Aorta (tissue), 5 donors: ENCODE results near the gene TOX2. TPM values are rescaled to one million over a fixed set of nuclear protein-coding genes. Genes with fewer than 3 reads are reported as not detected.

ENCODE experiments used
- ATAC-seq: fragments of 200-7000 bp; cut with Tn5 transposase; one replicate; pipeline ENCODE4 v1.9.1; 2022; ENCODE audit warnings: moderate library complexity; ENCODE audit not compliant: low FRiP score
- DNase-seq, 2 donors: peaks; one replicate each; pipeline ENCODE4 v3.0.0-alpha.2; 2020
- H3K27ac ChIP-seq, 2 donors: one replicate each; pipeline ENCODE4 v1.5.1; 2013; ENCODE audit warnings: low read length in 2 of 2, mild to moderate bottlenecking in 2 of 2, moderate library complexity in 2 of 2, control low read depth in 1 of 2, inconsistent platforms in 1 of 2, low read depth in 1 of 2
- H3K27me3 ChIP-seq, 2 donors: one replicate each; pipeline ENCODE4 v1.6.1; 2013; ENCODE audit warnings: control low read depth in 1 of 2, low read length in 1 of 2, mild to moderate bottlenecking in 1 of 2, moderate library complexity in 1 of 2; ENCODE audit not compliant: insufficient read depth in 2 of 2, control insufficient read depth in 1 of 2
- H3K36me3 ChIP-seq, 2 donors: one replicate each; pipeline ENCODE4 v1.6.1; 2013; ENCODE audit warnings: control low read depth in 1 of 2, low read length in 1 of 2, mild to moderate bottlenecking in 1 of 2; ENCODE audit not compliant: insufficient read depth in 2 of 2, control insufficient read depth in 1 of 2
- H3K4me1 ChIP-seq, 2 donors: one replicate each; pipeline ENCODE4 v1.6.1; 2013; ENCODE audit warnings: low read length in 2 of 2, control low read depth in 1 of 2, mild to moderate bottlenecking in 1 of 2, moderate library complexity in 1 of 2; ENCODE audit not compliant: insufficient read depth in 2 of 2, control insufficient read depth in 1 of 2
- H3K4me3 ChIP-seq, 2 donors: one replicate each; pipeline ENCODE4 v1.5.1; 2013; ENCODE audit warnings: low read length in 2 of 2, control low read depth in 1 of 2, mild to moderate bottlenecking in 1 of 2
- H3K9me3 ChIP-seq: one replicate; pipeline ENCODE4 v1.6.1; 2013; ENCODE audit warnings: mild to moderate bottlenecking, low read length; ENCODE audit not compliant: control insufficient read depth
- WGBS, 2 donors: extraction: QIAGEN DNeasy Blood & Tissue Kit; methylation state at CpG; one replicate each; pipeline ENCODE4 v1.1.7; 2013; 5-methylcytosine and 5-hydroxymethylcytosine counted together
- intact Hi-C, 2 donors: fragments of 100-400 bp; cut with DNase I; formaldehyde crosslinking; loops; one replicate each; pipeline versions ENCODE4 v1.14.2 to v1.15.0; 2022
- polyA plus RNA-seq, 2 donors: library from polyadenylated mRNA; stranded (reverse); fragments of 200-250 nt; gene quantifications; one replicate each; pipeline ENCODE4 v1.2.3, GENCODE V29; 2013
- total RNA-seq, 2 donors: library from RNA; stranded (reverse); fragmentation: NEBNext Ultra II Directional; extraction: Animal tissue kit (Norgen Biotek cat#: 25700); gene quantifications; one replicate each; pipeline ENCODE4 v1.2.1, GENCODE V29; 2021
- donor health status: healthy with polysubstance abuse.
- donor health status: Bipolar disorder and iron deficiency.
- donor health status: DM: no; HTN: no; CAD: no.
- donor health status: DM: no; HTN: no; CAD: no.
- donor health status: DM: yes; HTN: yes; CAD: no.

Gene TOX2
- total and polyA plus RNA-seq, 4 donors, result 1.1 to 17.2 (median 9.4) TPM

DNA sequence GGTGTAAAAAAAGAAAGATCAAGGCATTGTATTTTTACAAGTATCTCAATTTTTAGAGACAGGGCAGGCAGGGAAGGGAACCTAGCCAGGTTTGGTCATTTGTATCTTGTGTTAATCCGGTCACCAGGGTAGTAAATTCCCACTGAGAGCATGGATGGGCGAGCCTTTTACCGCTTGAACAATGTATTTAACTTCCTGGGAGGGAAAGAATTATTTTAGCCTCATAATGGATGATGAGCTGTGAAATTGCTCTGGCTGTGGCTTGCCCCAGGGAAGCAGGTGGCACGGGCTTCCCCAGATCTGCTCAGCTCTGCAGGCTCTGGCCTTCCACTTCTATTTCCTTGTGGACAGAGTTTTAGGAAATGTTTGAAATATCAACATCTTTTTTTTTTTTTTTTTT, 72.9 kb downstream of the TOX2 start:
- Histone ChIP-seq H3K9me3 (no peaks in the 10 kb centered on the region), H3K36me3 (no peaks in the 10 kb centered on the region), H3K4me1 (no peaks in the 10 kb centered on the region), H3K27ac (no peak overlapping the region), H3K27me3 (no peaks in the 10 kb centered on the region), H3K4me3 (no peak overlapping the region)
- ATAC-seq (no peak), DNase-seq (no peak)
- 64 to 79% methylated on average over 4 of the region's 4 CpGs for WGBS, 2 donors
- intact Hi-C loops, result no loop called here

DNA sequence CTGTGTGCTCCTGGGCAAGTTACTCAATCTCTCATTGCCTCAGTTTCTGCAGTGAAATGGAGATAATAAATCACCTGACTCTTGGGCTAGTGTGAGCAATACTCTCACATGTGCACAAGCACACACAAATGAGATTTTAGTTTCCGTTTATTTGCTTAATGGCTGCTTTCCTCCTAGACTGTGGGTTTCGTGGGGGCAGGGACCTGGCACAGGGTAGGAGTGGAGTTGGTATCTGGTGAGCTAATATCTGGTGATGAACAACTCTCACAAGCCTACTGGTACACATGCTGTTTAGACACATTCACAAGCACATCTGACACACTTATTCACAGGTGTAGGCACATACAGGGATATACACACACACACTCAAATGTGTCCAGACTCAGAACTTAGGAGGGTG, 73.8 kb downstream of the TOX2 start:
- Histone ChIP-seq H3K4me3 (no peak overlapping the region), H3K27me3 (no peaks in the 10 kb centered on the region), H3K4me1 (no peaks in the 10 kb centered on the region), H3K36me3 (no peaks in the 10 kb centered on the region), H3K27ac (no peak overlapping the region), H3K9me3 (no peaks in the 10 kb centered on the region)
- intact Hi-C loops, result no loop called here
- ATAC-seq (no peak), DNase-seq (no peak)
- 49 to 51% methylated on average over 2 of the region's 2 CpGs for WGBS, 2 donors

DNA sequence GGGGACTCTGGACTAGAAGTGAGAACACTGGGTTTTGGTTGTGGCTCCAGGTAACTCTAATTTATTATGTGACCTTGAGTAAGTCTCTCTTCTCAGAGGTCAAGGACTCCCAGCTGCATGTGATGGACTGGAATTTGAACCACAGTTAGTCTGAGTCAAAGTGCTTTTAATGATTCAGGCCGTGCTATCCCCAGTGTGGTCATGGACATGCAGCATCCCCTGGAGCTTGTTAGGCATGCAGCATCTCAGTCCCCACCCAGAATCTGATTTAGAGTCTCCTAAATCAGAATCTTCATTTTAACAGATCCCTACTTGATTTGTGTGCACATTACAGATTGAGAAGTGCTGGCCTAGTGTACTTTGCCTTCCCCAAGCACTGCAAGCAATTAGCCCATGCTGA, 74.2 kb downstream of the TOX2 start:
- Histone ChIP-seq H3K4me1 (no peaks in the 10 kb centered on the region), H3K36me3 (no peaks in the 10 kb centered on the region), H3K27ac (no peak overlapping the region), H3K27me3 (no peaks in the 10 kb centered on the region), H3K4me3 (no peak overlapping the region), H3K9me3 (no peaks in the 10 kb centered on the region)
- ATAC-seq, result no peak
- intact Hi-C loops, result no loop called here
- DNase-seq, result no peak
- WGBS, 2 donors, result 90 to 95% methylated on average over 1 of the region's 1 CpG

DNA sequence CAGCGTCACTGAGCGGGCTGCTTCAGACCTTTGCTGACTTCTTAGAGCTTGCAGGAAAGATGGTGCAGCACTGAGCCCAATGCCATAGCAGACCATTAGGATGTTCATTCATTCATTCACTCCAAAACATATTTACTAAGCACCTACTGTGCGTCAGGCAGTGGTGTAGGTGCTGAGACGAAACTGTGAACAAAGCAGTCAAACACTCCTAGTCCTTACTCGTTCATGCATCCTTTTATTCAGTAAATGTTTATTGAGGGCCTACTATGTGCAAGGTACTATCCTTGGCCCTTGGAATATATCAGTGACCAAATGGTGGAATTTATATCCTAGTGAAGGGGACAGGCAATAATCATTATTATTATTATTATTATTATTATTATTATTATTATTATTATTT, 76.6 kb downstream of the TOX2 start:
- no peaks in the 10 kb centered on the region for H3K9me3 ChIP-seq
- intact Hi-C loops, result no loop called here
- H3K4me3 ChIP-seq, result no peak overlapping the region
- H3K36me3 ChIP-seq, result no peaks in the 10 kb centered on the region
- no peak for ATAC-seq
- DNase-seq, result no peak
- no peak overlapping the region for H3K27ac ChIP-seq
- 96% methylated on average over 5 of the region's 5 CpGs for WGBS, 2 donors
- H3K4me1 ChIP-seq, result no peaks in the 10 kb centered on the region
- no peaks in the 10 kb centered on the region for H3K27me3 ChIP-seq

DNA sequence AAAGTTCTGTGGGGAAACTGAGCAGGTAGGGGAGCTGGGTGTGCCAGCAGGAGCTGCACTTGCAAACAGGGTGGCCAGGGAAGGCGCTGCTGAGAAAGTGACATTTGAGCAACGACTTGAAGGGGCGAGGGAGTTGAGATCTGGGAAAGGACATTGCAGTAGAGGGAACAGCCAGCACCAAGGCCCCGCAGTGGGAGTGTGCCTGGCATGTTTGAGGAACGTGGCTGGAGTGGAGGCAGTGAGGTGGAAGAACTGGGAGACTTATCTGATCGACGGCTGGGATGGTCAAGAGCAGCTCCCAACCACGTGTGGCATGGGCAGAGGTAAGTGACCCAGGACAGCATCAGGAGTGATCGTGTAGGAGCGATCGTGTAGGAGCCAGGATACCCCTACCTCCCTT, 77.3 kb downstream of the TOX2 start:
- 87 to 88% methylated on average over 11 of the region's 11 CpGs for WGBS, 2 donors
- no peak for DNase-seq
- Histone ChIP-seq H3K4me3 (no peak overlapping the region), H3K36me3 (no peaks in the 10 kb centered on the region), H3K27me3 (no peaks in the 10 kb centered on the region), H3K4me1 (no peaks in the 10 kb centered on the region), H3K27ac (no peak overlapping the region), H3K9me3 (no peaks in the 10 kb centered on the region)
- intact Hi-C loops, result no loop called here
- no peak for ATAC-seq

DNA sequence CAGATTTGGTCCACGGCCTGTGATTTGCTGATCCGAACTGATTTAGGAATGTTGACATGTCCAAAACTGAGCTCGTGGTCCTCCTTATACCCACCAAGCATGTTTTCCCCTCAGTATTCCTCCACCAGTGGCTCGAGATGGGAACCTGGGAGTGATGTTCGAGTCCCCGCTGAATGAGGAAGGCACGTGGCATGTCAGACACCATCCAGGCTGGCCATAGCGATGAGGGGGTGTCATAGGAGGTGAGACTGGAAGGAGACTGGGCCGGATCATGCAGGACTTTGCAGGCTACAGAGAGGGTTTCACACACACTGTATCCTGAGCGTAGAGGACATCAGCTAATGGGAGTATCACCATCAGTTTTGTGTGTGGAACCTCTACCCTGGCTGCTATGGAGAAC, 78.2 kb downstream of the TOX2 start:
- 96% methylated on average over 10 of the region's 10 CpGs for WGBS, 2 donors
- no peak for DNase-seq
- no peaks in the 10 kb centered on the region for H3K36me3 ChIP-seq
- H3K27me3 ChIP-seq, result no peaks in the 10 kb centered on the region
- no peak overlapping the region for H3K27ac ChIP-seq
- no peak overlapping the region for H3K4me3 ChIP-seq
- no peaks in the 10 kb centered on the region for H3K4me1 ChIP-seq
- no peaks in the 10 kb centered on the region for H3K9me3 ChIP-seq
- no peak for ATAC-seq
- intact Hi-C loops, result no loop called here

DNA sequence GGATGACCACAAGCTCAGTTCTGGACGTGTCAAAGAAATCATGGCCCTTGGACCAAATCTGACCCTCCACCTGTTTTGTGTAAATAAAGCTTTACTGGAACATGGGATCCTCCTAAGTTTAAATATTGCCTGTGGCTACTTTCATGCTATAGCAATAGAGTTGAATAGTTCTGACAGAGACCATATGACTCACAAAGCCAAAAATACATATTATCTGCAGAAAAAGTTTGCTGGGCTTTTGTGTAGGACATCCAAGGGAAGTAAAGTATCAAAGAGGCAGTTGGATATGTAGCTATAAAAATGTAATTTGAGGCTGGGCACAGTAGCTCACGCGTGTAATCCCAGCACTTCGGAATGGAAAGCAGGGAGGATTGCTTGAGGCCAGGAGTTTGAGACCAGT, 78.9 kb downstream of the TOX2 start:
- no peak for DNase-seq
- H3K36me3 ChIP-seq, result no peaks in the 10 kb centered on the region
- no peak overlapping the region for H3K4me3 ChIP-seq
- H3K9me3 ChIP-seq, result no peaks in the 10 kb centered on the region
- 84 to 88% methylated on average over 4 of the region's 4 CpGs for WGBS, 2 donors
- no peaks in the 10 kb centered on the region for H3K27me3 ChIP-seq
- intact Hi-C loops, result no loop called here
- ATAC-seq, result no peak
- H3K27ac ChIP-seq, result no peak overlapping the region
- H3K4me1 ChIP-seq, result no peaks in the 10 kb centered on the region

DNA sequence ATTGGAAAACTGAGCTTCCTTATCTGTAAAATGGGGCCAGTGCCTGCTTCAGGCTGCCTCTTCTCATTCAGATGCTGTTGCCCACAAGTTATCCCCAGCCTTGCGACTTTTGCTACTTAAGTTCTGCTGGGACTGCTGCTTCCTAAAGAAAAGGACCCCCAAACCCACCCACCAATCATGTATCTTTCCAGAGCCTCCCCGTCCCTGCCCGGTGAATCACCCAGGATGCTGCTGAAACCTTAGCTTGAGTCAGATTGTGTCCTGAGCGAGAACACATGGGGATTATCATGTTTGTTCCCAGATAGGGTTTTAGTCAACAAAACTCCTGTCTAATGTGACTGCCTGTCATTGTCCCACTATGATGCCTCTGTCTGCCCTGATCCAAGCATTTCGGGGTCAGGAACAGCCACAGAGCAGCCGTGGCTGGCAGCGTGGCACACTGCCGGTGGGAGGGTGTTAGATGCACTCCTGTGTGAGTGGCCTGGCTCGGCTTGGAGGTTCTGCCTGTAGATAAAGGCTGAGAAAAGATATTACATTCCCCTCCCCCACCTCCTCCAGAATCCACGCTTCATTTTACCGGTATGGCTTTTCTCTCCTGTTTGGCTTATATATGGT, 79.9 kb downstream of the TOX2 start:
- H3K27ac ChIP-seq, result no peak overlapping the region
- no peaks in the 10 kb centered on the region for H3K27me3 ChIP-seq
- no peak for DNase-seq
- H3K9me3 ChIP-seq, result no peaks in the 10 kb centered on the region
- 61 to 69% methylated on average over 11 of the region's 11 CpGs for WGBS, 2 donors
- ATAC-seq, result no peak
- no peaks in the 10 kb centered on the region for H3K36me3 ChIP-seq
- H3K4me3 ChIP-seq, result no peak overlapping the region
- intact Hi-C loops, result no loop called here
- H3K4me1 ChIP-seq, result no peaks in the 10 kb centered on the region

DNA sequence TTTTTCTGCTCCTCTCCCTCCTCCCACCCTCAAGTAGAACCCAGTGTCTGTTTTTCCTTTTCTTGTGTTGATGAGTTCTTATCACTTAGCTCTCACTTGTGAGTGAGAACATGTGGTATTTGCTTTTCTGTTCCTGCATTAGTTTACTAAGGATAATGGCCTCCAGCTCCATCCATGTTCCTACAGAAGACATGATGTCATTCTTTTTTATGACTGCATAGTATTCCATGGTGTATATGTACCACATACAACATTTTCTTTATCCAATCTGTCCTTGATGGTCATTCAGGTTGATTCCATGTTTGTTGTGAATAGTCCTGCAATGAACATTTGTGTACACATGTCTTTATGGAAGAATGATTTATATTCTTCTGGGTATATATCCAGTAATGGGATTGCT, 81.0 kb downstream of the TOX2 start:
- ATAC-seq (no peak), DNase-seq (no peak)
- intact Hi-C loops, result no loop called here
- Histone ChIP-seq H3K27me3 (no peaks in the 10 kb centered on the region), H3K9me3 (no peaks in the 10 kb centered on the region), H3K27ac (no peak overlapping the region), H3K36me3 (no peaks in the 10 kb centered on the region), H3K4me1 (no peaks in the 10 kb centered on the region), H3K4me3 (no peak overlapping the region)
